ENCODE results near the gene ATP9A. TPM values are rescaled to one million over a fixed set of nuclear protein-coding genes. Genes with fewer than 3 reads are reported as not detected.

The ATP9A gene
- total and polyA plus RNA-seq, 2 of the 8 experiments (the other 6 are each of a cell fraction or from before 2014, with no cell fraction given), result 5.0 to 6.4 TPM

DNA sequence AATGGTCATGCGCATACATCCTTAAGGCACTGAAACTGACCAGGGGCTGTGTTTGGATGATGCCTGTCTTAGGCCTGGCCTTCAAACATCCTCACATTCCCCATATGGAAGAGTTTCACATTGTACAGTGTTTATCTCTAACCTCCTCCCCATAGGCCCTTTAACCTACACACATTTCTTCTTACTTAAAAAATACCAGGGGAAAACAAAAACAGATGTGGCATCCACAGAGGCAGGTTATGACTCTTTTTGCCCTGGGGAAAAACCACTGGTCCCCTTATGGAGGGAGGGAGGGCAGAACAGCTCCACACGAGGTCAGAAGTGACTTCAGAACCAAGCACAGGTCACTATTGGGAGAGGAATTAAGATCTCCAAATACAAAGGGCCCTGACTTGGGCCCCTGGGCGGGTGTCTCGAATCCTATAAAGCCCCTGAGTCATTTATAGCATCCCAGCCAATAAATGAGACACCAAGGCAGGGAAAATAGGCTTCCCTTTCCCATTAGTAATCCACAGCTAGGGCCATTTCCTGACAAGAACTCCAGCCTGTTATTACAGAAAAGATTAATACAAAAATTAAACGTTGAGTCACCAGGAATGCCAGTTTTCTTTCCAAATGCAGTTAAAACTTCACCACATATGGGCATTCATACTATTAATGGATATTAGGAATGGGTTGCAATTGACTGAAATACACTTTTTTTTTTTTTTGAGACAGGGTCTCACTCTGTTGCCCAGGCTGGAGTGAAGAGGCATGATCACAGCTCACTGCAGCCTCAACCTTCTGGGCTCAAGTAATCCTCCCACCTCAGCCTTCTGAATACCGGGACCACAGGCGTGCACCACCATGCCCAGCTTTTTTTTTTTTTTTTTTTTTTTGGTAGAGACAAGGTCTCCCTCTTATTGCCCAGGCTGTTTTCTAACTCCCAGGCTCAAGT, 107.2 kb downstream of the ATP9A start (continued):
- no peak for TF ChIP-seq TAF7 (optimal IDR thresholded peaks at IDR 0.05; ENCODE audit: borderline replicate concordance, low read depth, low read length)

Data from H1 (cell line).